A549 treated with Hydrocortisone at 1 μM for 4 hours (cell line): ENCODE data around the gene PTCD3. TPM values are rescaled to one million over a fixed set of nuclear protein-coding genes. Genes with fewer than 3 reads are reported as not detected.

Experiments used
- total RNA-seq: library from RNA; stranded (reverse); fragments of 200-300 nt; extraction: Qiagen RNA extraction; gene quantifications from 5 replicates; pipeline ENCODE4 v1.2.3, GENCODE V29; 2022

PTCD3 gene
- 47.4 to 111 TPM (median 72.8 TPM) in 5 replicates for total RNA-seq

DNA sequence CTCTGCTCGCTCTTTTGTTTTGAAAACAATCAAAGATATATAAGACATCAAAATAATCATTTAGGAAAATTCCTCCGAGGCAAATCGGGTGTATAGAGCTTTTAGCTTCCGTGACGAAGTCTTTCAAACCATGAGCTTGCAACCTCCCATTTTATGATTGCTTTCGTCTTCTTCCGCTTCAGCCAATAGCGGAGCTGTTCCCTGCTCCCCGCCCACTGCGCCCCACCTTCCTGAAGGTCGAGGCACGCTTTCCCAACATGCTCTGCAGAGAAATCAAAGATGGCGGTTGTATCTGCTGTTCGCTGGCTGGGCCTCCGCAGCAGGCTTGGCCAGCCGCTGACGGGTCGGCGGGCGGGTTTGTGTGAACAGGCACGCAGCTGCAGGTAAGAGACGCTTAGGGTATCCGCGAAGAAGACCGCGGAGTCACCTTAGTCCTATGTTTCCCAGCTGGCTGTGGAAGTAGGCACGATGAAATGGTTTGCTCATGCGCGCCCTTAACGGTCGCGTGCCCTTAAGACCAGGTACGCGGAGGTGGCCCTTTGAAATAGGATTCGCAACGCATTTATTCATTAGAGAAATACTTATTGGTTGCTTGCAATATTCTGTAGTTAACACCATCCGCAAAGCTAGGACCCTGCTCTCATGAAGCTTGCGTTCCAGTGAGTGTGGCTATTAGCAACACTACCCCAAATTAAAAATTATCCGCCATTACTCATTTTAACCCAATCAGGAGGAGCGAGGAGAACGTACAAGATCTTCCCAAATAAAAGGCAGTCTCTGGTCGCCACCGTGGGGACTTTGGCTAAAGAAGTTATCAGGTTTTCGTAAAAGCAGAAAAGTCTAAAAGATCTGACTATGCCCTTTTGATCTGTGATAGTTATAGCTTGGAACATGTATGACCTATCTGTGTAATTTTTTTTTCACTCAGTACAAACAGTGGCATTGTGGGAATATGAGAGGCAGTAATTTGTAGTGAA is at the start of gene PTCD3:
TSS of gene PTCD3 (plus strand) at position 267 of the 977 bp plus-strand sequence. CDS start at position 280, 13 bp downstream.

DNA sequence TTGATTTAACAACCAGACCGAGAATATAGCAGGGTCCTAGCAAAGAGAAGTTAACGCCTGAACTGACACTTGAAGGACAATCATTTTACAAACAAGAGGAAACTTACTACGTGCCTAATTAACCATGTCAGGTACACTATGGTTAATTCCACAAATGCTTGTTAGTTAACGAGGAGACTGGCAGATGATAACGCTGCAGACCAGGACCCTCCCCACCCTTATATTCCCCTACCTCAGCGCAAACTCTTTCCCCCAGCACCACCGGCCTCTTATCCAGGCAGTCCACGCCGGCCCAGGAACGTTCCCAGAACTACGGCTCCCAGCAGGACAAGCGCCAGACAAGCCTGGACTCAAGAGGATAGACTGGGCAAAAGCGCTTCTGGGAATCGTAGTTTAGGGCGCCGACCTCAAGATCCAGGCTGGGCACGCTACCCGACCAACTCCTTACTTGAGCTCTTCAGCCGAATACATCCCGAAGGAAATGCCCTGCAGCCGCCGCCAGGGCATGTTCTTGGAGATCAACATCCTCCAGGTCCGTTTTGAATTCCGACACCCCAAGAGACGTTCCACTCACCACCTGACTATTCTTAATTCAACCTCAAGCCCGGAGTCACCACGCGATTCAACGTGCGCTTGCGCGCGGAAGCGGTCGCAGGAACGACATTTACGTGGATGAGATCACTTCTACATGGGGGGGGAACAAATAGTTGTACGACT is 625 bp upstream of the PTCD3 start, which contains the start of gene POLR1A:
TSS of gene POLR1A (minus strand) at position 635 of the 717 bp plus-strand sequence. CDS start at position 525, 110 bp downstream.

Other genes starting within 250 kb of the PTCD3 start
- gene ST3GAL5, start 217.2 kb upstream of the PTCD3 start, total RNA-seq: 25.7 to 36.8 TPM (median 29.6 TPM) in 5 replicates
- 19.9 to 25.9 TPM (median 21.7 TPM) in 5 replicates for gene POLR1A, start 349 bp upstream of the PTCD3 start, total RNA-seq
- gene IMMT, start 89.2 kb downstream of the PTCD3 start, total RNA-seq: 103 to 124 TPM (median 107 TPM) in 5 replicates
- 71.9 to 96.3 TPM (median 73.8 TPM) in 5 replicates for gene MRPL35, start 93.2 kb downstream of the PTCD3 start, total RNA-seq
- 0.88 to 1.2 TPM (median 1.1 TPM) in 5 replicates for gene REEP1, start 231.4 kb downstream of the PTCD3 start, total RNA-seq